ENCODE results near the gene CSTF3.

The CSTF3 gene

GRCh38 chr11:33182246-33182878 is 21.1 kb upstream of the CSTF3 start (continued):
- TF ChIP-seq CTCF (tag by site-specific recombination; IDR thresholded peaks at IDR 0.05) = no peak

- H3K27ac ChIP-seq (ENCODE audit: extremely low read depth, low read depth, low read length) = no peak overlapping the region
- ChIA-PET CTCF (interaction anchor here (0.9 kb wide), 1 partner anchor 13 kb away, joined by 3 read pairs; no protein-coding TSS in a partner anchor), POLR2A (no interaction called here)
- no peak overlapping the region for H3K4me3 ChIP-seq (ENCODE audit: low read depth, low read length)
- no peaks in the 10 kb centered on the region for H3K4me1 ChIP-seq (ENCODE audit: control insufficient read depth, insufficient read depth, low read length)
- TF ChIP-seq ZNF792 (tag by site-specific recombination; IDR thresholded peaks at IDR 0.05) = no peak
- TF ChIP-seq ZFHX2 (tag by site-specific recombination; conservative IDR thresholded peaks at IDR 0.05) = no peak
- TF ChIP-seq ZNF133 (tag by site-specific recombination; IDR thresholded peaks at IDR 0.05) = no peak
- no peak for TF ChIP-seq PRDM2 (tag by site-specific recombination; IDR thresholded peaks at IDR 0.05; ENCODE audit: borderline replicate concordance)
- no peak for TF ChIP-seq ZNF239 (tag by site-specific recombination; IDR thresholded peaks at IDR 0.05)
- no peak for TF ChIP-seq ZNF529 (tag by site-specific recombination; IDR thresholded peaks at IDR 0.05; ENCODE audit: insufficient replicate concordance)
- TF ChIP-seq ZNF18 (tag by site-specific recombination; IDR thresholded peaks at IDR 0.05) = no peak
- TF ChIP-seq ZNF24 (tag by site-specific recombination; IDR thresholded peaks at IDR 0.05) = no peak
- TF ChIP-seq ZBTB7A (tag by site-specific recombination; IDR thresholded peaks at IDR 0.05; ENCODE audit: low read depth) = no peak
- no peak for TF ChIP-seq ZNF132 (tag by site-specific recombination; IDR thresholded peaks at IDR 0.05; ENCODE audit: borderline replicate concordance)
- no peak for TF ChIP-seq ZSCAN23 (tag by site-specific recombination; IDR thresholded peaks at IDR 0.05)
- TF ChIP-seq ZNF837 (tag by site-specific recombination; IDR thresholded peaks at IDR 0.05) = no peak
- TF ChIP-seq ZNF394 (tag by site-specific recombination; IDR thresholded peaks at IDR 0.05; ENCODE audit: borderline replicate concordance) = no peak
- TF ChIP-seq ZNF426 (tag by site-specific recombination; IDR thresholded peaks at IDR 0.05) = no peak
- no peak for TF ChIP-seq KLF7 (tag by site-specific recombination; IDR thresholded peaks at IDR 0.05; ENCODE audit: borderline replicate concordance)
- TF ChIP-seq ZNF211 (tag by site-specific recombination; IDR thresholded peaks at IDR 0.05; ENCODE audit: low read depth) = no peak
- TF ChIP-seq ZNF280C (tag by site-specific recombination; IDR thresholded peaks at IDR 0.05) = no peak
- no peaks in the 10 kb centered on the region for H3K9me3 ChIP-seq (ENCODE audit: control insufficient read depth, insufficient read depth, low read depth, low read length)
- no peaks in the 10 kb centered on the region for H3K36me3 ChIP-seq (ENCODE audit: control insufficient read depth in 2 of 2, insufficient read depth in 1 of 2, low read length in 2 of 2)
Measured at GRCh38 chr11:33179348-33179803, 18.1 kb upstream of the CSTF3 start.
